PC-3 (cell line): ENCODE measurements around the gene HOXB1. TPM values are rescaled to one million over a fixed set of nuclear protein-coding genes. Genes with fewer than 3 reads are reported as not detected.

Experiments used
- ATAC-seq: fragments of 200-7000 bp; cut with Tn5 transposase; 2 replicates; pipeline ENCODE4 v1.9.1; 2020; ENCODE audit warnings: mild to moderate bottlenecking, moderate library complexity
- BruUV-seq: library from RNA; stranded (reverse); fragments of 400-500 nt; replicated peaks from 2 replicates; lab custom pipeline; 2021; lab: Mats Ljungman, UMichigan
- CTCF ChIA-PET: fragments of 300-600 bp; sonication (Branson Sonifier 250); formaldehyde crosslinking; loops from one replicate; lab custom pipeline; 2022; ENCODE audit warnings: antibody characterized with exemption; lab: Charles Lee
- POLR2A ChIA-PET: fragments of 300-600 bp; sonication (Branson Sonifier 250); formaldehyde crosslinking; loops from one replicate; lab custom pipeline; 2022; ENCODE audit warnings: antibody characterized with exemption; ENCODE audit not compliant: unreplicated experiment; lab: Charles Lee
- DNase-seq: peaks from one replicate; pipeline ENCODE4 v3.0.0-alpha.2; 2015
- H2AFZ ChIP-seq: fragments of 300-600 bp; sonication (generic); 2 replicates; pipeline ENCODE4 v1.6.0; 2016; ENCODE audit warnings: antibody characterized with exemption, low read length
- H3F3A ChIP-seq: fragments of 300-600 bp; sonication (generic); one replicate; pipeline ENCODE4 v1.6.0; 2017; ENCODE audit warnings: antibody characterized with exemption, low read length, control low read depth, mild to moderate bottlenecking; ENCODE audit not compliant: unreplicated experiment
- H3K27ac ChIP-seq: fragments of 300-600 bp; sonication (generic); 2 replicates; pipeline ENCODE4 v1.5.1; 2016; ENCODE audit warnings: mild to moderate bottlenecking, low read length
- H3K27me3 ChIP-seq: fragments of 300-600 bp; sonication (generic); 2 replicates; pipeline ENCODE4 v1.6.1; 2016; ENCODE audit warnings: low read length, mixed read lengths
- H3K36me3 ChIP-seq: fragments of 300-600 bp; sonication (generic); 2 replicates; pipeline ENCODE4 v1.6.1; 2016; ENCODE audit warnings: low read depth, mixed run types, low read length, mixed read lengths
- H3K4me1 ChIP-seq: fragments of 300-600 bp; sonication (generic); 2 replicates; pipeline ENCODE4 v1.5.1; 2016; ENCODE audit warnings: low read length; ENCODE audit not compliant: insufficient read depth
- H3K4me2 ChIP-seq: fragments of 300-600 bp; sonication (generic); 2 replicates; pipeline ENCODE4 v1.6.0; 2016; ENCODE audit warnings: low read length
- H3K4me3 ChIP-seq: fragments of 300-600 bp; sonication (generic); 2 replicates; pipeline ENCODE4 v1.5.1; 2016; ENCODE audit warnings: mild to moderate bottlenecking, low read length, mixed read lengths
- H3K79me2 ChIP-seq: fragments of 300-600 bp; sonication (generic); 2 replicates; pipeline ENCODE4 v1.6.1; 2017; ENCODE audit warnings: low read length, mixed read lengths
- H3K9ac ChIP-seq: fragments of 300-600 bp; sonication (generic); 2 replicates; pipeline ENCODE4 v1.6.0; 2016; ENCODE audit warnings: mild to moderate bottlenecking, low read length
- H3K9me2 ChIP-seq: fragments of 300-600 bp; sonication (generic); replicated peaks from 2 replicates; pipeline ENCODE4 v1.6.1; 2016; ENCODE audit warnings: mixed run types, low read length, mixed read lengths
- H3K9me3 ChIP-seq: fragments of 300-600 bp; sonication (generic); 2 replicates; pipeline ENCODE4 v1.6.1; 2016; ENCODE audit warnings: low read length, mixed read lengths
- H4K20me1 ChIP-seq: fragments of 300-600 bp; sonication (generic); 2 replicates; pipeline ENCODE4 v1.6.1; 2016; ENCODE audit warnings: low read length, mixed read lengths
- CTCF ChIP-seq: fragments of 300-600 bp; sonication (generic); conservative IDR thresholded peaks from 2 replicates; pipeline ENCODE4 v1.5.1; 2017; ENCODE audit warnings: antibody characterized with exemption, low read depth, mild to moderate bottlenecking, low read length
- EZH2 ChIP-seq: fragments of 300-600 bp; sonication (generic); IDR thresholded peaks from one replicate; pipeline ENCODE4 v1.6.1; 2017; ENCODE audit warnings: antibody characterized with exemption, mild to moderate bottlenecking, low read length; ENCODE audit not compliant: unreplicated experiment
- EZH2phosphoT487 ChIP-seq: fragments of 300-600 bp; sonication (generic); IDR thresholded peaks from 2 replicates; pipeline ENCODE4 v1.6.1; 2018; ENCODE audit warnings: mild to moderate bottlenecking, antibody characterized with exemption, low read length, borderline replicate concordance
- intact Hi-C: fragments of 100-400 bp; cut with micrococcal nuclease; formaldehyde crosslinking; loops from 2 replicates; pipeline ENCODE4 v1.9.0; 2023
- total RNA-seq: library from RNA; depleted of rRNA; stranded (reverse); fragments of >200 nt; gene quantifications from 2 replicates; pipeline ENCODE4 v1.2.3, GENCODE V29; 2014

Gene HOXB1
- total RNA-seq, 1 experiment from 2014 or later, result not detected

- Histone ChIP-seq H3K36me3 (no peaks in the 10 kb centered on the region), H3K4me2 (no peak overlapping the region), H3K79me2 (no peaks in the 10 kb centered on the region), H3K9me2 (no peaks in the 10 kb centered on the region), H3F3A (peaks cover 8% of the 10 kb centered on the region), H3K4me1 (peaks cover 62% of the 10 kb centered on the region), H3K9ac (no peak overlapping the region), H3K27ac (no peak overlapping the region), H3K9me3 (no peaks in the 10 kb centered on the region), H2AFZ (no peak overlapping the region), H4K20me1 (no peaks in the 10 kb centered on the region), H3K4me3 (no peak overlapping the region), H3K27me3 (no peaks in the 10 kb centered on the region)
- CTCF ChIA-PET, result no interaction called here
- intact Hi-C loops, result loop anchor here (10.0 kb wide), 1 partner anchor 464 kb away; no protein-coding TSS in a partner anchor
- no TSS peak for BruUV-seq
- no peak for DNase-seq
- ATAC-seq, result no peak
- TF ChIP-seq EZH2phosphoT487 (no peak), CTCF (no peak), EZH2 (no peak)
- POLR2A ChIA-PET, result no interaction called here
These were observed 42.2 kb downstream of the HOXB1 start for GRCh38 chr17:48488548-48489106.

- Histone ChIP-seq H3K79me2 (no peaks in the 10 kb centered on the region), H3K27ac (peak overlapping the region; percentile 67), H3K9me2 (no peaks in the 10 kb centered on the region), H3F3A (peaks cover 17% of the 10 kb centered on the region), H2AFZ (no peak overlapping the region), H3K4me1 (peaks cover 62% of the 10 kb centered on the region), H3K4me2 (peak overlapping the region; percentile 43), H3K9ac (peak overlapping the region; percentile 21; the same call in 1 of the 2 replicates), H4K20me1 (no peaks in the 10 kb centered on the region), H3K4me3 (no peak overlapping the region), H3K9me3 (no peaks in the 10 kb centered on the region), H3K27me3 (no peaks in the 10 kb centered on the region), H3K36me3 (no peaks in the 10 kb centered on the region)
- no peak for DNase-seq
- TF ChIP-seq EZH2 (no peak), CTCF (no peak), EZH2phosphoT487 (no peak)
- intact Hi-C loops, result loop anchor here (10.0 kb wide), 1 partner anchor 462 kb away; no protein-coding TSS in a partner anchor
- no peak for ATAC-seq
- BruUV-seq, result no TSS peak
- CTCF ChIA-PET, result interaction anchor here (0.6 kb wide), 1 partner anchor 38 kb away, joined by 3 read pairs; no protein-coding TSS in a partner anchor
- POLR2A ChIA-PET, result interaction anchor here (0.6 kb wide), 1 partner anchor 138 kb away, joined by 8 read pairs; no protein-coding TSS in a partner anchor
These were observed 43.6 kb downstream of the HOXB1 start for GRCh38 chr17:48487221-48487620.

GRCh38 chr17:48486557-48486956, 44.3 kb downstream of the HOXB1 start:
- BruUV-seq, result no TSS peak
- CTCF ChIA-PET, result interaction anchor here (0.5 to 0.7 kb wide), 5 partner anchors 10 to 151 kb away, joined by 3 to 5 read pairs (median 3); partner anchors contain the start of gene HOXB5
- H2AFZ ChIP-seq, result peak overlapping the region; percentile 62

More at GRCh38 chr17:48486557-48486956, 44.3 kb downstream of the HOXB1 start:
- no peaks in the 10 kb centered on the region for H3K9me2 ChIP-seq
- intact Hi-C loops, result loop anchor here (10.0 kb wide), 1 partner anchor 462 kb away; no protein-coding TSS in a partner anchor
- DNase-seq (peak; percentile 93), ATAC-seq (peak; percentile 37)
- H3K27me3 ChIP-seq, result no peaks in the 10 kb centered on the region
- H3K4me3 ChIP-seq, result no peak overlapping the region
- H3K9ac ChIP-seq, result peak overlapping the region; percentile 21; the same call in 1 of the 2 replicates
- H3K4me2 ChIP-seq, result peak overlapping the region; percentile 43
- POLR2A ChIA-PET, result interaction anchor here (0.6 kb wide), 1 partner anchor 139 kb away, joined by 8 read pairs; no protein-coding TSS in a partner anchor
- no peaks in the 10 kb centered on the region for H3K9me3 ChIP-seq
- no peaks in the 10 kb centered on the region for H4K20me1 ChIP-seq
- peak overlapping the region; percentile 67 for H3K27ac ChIP-seq
- no peaks in the 10 kb centered on the region for H3K36me3 ChIP-seq
- no peak for TF ChIP-seq EZH2
- TF ChIP-seq CTCF, result peak; percentile 55
- H3K79me2 ChIP-seq, result no peaks in the 10 kb centered on the region
- H3K4me1 ChIP-seq, result peaks cover 65% of the 10 kb centered on the region
- H3F3A ChIP-seq, result peaks cover 17% of the 10 kb centered on the region
